Keratinocyte (primary cell): Measurements from ENCODE around the gene JUP.

Source experiments
- CTCF ChIP-seq, 3 experiments: IDR thresholded peaks in 1 of 3; conservative IDR thresholded peaks in 1 of 3; optimal IDR thresholded peaks in 1 of 3; 2 replicates in 2 of 3; 3 replicates in 1 of 3; pipeline versions ENCODE3 to v1.5.1; 2011; ENCODE audit warnings: low read length in 3 of 3, mild to moderate bottlenecking in 3 of 3, moderate library complexity in 2 of 3, control low read depth in 1 of 3, inconsistent platforms in 1 of 3; ENCODE audit not compliant: insufficient read depth in 2 of 3; ENCODE audit errors: extremely low read depth in 1 of 3
- EZH2 ChIP-seq: IDR thresholded peaks from one replicate; pipeline ENCODE4 v1.6.1; 2012; ENCODE audit warnings: inconsistent platforms, mild to moderate bottlenecking, low read length, moderate library complexity

GRCh38 chr17:41787021-41787418, 509 bp upstream of the JUP start:
- TF ChIP-seq CTCF (optimal IDR thresholded peaks at IDR 0.05 in 1 of 3, IDR thresholded peaks at IDR 0.05 in 1 of 3, conservative IDR thresholded peaks at IDR 0.05 in 1 of 3; ENCODE audit: extremely low read depth in 1 of 3, insufficient read depth in 2 of 3, low read length in 3 of 3) (no peak), EZH2 (no peak)
